ENCODE measurements around the gene JAKMIP1. TPM values are rescaled to one million over a fixed set of nuclear protein-coding genes. Genes with fewer than 3 reads are reported as not detected.
A peak's percentile ranks its signal among the peaks of the same experiment; 100 is the strongest.

JAKMIP1 gene
- polyA plus RNA-seq, 3 donors, result 0.08 TPM; not detected in 2

GRCh38 chr4:6054162-6054922, 146.0 kb downstream of the JAKMIP1 start:
- H3K4me1 ChIP-seq (ENCODE audit: control insufficient read depth in 1 of 2, insufficient read depth in 2 of 2, low read length in 2 of 2), result no peaks in the 10 kb centered on the region
- no peaks in the 10 kb centered on the region for H3K27me3 ChIP-seq (ENCODE audit: control insufficient read depth in 2 of 2, insufficient read depth in 2 of 2, low read length in 2 of 2)
- no peak overlapping the region for H2AFZ ChIP-seq (ENCODE audit: insufficient read depth, low read depth, low read length, poor library complexity, severe bottlenecking)
- no peak overlapping the region for H3K27ac ChIP-seq (ENCODE audit: low read depth in 1 of 2, low read length in 2 of 2)
- no peak overlapping the region for H3K4me2 ChIP-seq (replicated peaks; ENCODE audit: extremely low read depth, low read length, poor library complexity, severe bottlenecking)
- H3K9ac ChIP-seq (ENCODE audit: insufficient read depth, low read length, poor library complexity, severe bottlenecking), result no peak overlapping the region
- Mint-ChIP-seq H3K9me3 (peaks cover 17 to 27% (median 24%) of the 10 kb centered on the region in 7 donors), H3K36me3 (no peaks in the 10 kb centered on the region), H3K27ac (no peak overlapping the region), H3K4me1 (no peaks in the 10 kb centered on the region), H3K4me3 (no peak overlapping the region), H3K27me3 (ENCODE audit: low read depth in 3 of 3) (peaks cover 3 to 6% (median 4%) of the 10 kb centered on the region in 3 donors)
- no peaks in the 10 kb centered on the region for H3K79me2 ChIP-seq (ENCODE audit: insufficient read depth, low read length)
- no peaks in the 10 kb centered on the region for H3K36me3 ChIP-seq (replicated peaks in 1 of 2; ENCODE audit: control insufficient read depth in 1 of 2, insufficient read depth in 2 of 2, low read length in 2 of 2)
- H4K20me1 ChIP-seq (ENCODE audit: insufficient read depth, low read length), result no peaks in the 10 kb centered on the region
- peaks cover 30 to 33% of the 10 kb centered on the region in 2 donors for H3K9me3 ChIP-seq (replicated peaks in 1 of 2; ENCODE audit: control insufficient read depth in 1 of 2, insufficient read depth in 1 of 2, low read length in 2 of 2)
- WGBS (ENCODE audit: insufficient coverage), result 88% methylated on average over 15 of the region's 16 CpGs
- TF ChIP-seq CTCF (IDR thresholded peaks at IDR 0.05), result no peak
- intact Hi-C loops (cut with micrococcal nuclease), result no loop called here
- H3K4me3 ChIP-seq (replicated peaks in 1 of 3; ENCODE audit: low read depth in 2 of 3, low read length in 3 of 3), result no peak overlapping the region
- no peak for DNase-seq

GRCh38 chr4:6052679-6053078, 147.7 kb downstream of the JAKMIP1 start:
- Histone ChIP-seq H3K27me3 (ENCODE audit: control insufficient read depth in 2 of 2, insufficient read depth in 2 of 2, low read length in 2 of 2) (no peaks in the 10 kb centered on the region), H3K4me2 (replicated peaks; ENCODE audit: extremely low read depth, low read length, poor library complexity, severe bottlenecking) (no peak overlapping the region), H3K4me3 (replicated peaks in 1 of 3; ENCODE audit: low read depth in 2 of 3, low read length in 3 of 3) (no peak overlapping the region), H2AFZ (ENCODE audit: insufficient read depth, low read depth, low read length, poor library complexity, severe bottlenecking) (no peak overlapping the region), H3K9ac (ENCODE audit: insufficient read depth, low read length, poor library complexity, severe bottlenecking) (no peak overlapping the region), H3K36me3 (replicated peaks in 1 of 2; ENCODE audit: control insufficient read depth in 1 of 2, insufficient read depth in 2 of 2, low read length in 2 of 2) (no peaks in the 10 kb centered on the region), H3K27ac (ENCODE audit: low read depth in 1 of 2, low read length in 2 of 2) (no peak overlapping the region), H4K20me1 (ENCODE audit: insufficient read depth, low read length) (no peaks in the 10 kb centered on the region), H3K9me3 (replicated peaks in 1 of 2; ENCODE audit: control insufficient read depth in 1 of 2, insufficient read depth in 1 of 2, low read length in 2 of 2) (peaks cover 13 to 17% of the 10 kb centered on the region in 2 donors), H3K79me2 (ENCODE audit: insufficient read depth, low read length) (no peaks in the 10 kb centered on the region), H3K4me1 (ENCODE audit: control insufficient read depth in 1 of 2, insufficient read depth in 2 of 2, low read length in 2 of 2) (no peaks in the 10 kb centered on the region)
- Mint-ChIP-seq H3K9me3 (peaks cover 5 to 12% (median 8%) of the 10 kb centered on the region in 7 donors), H3K27ac (peak overlapping the region in 1 of 7 donors; percentile 37), H3K27me3 (ENCODE audit: low read depth in 3 of 3) (peaks cover 4 to 11% (median 5%) of the 10 kb centered on the region in 3 donors), H3K4me3 (no peak overlapping the region), H3K36me3 (no peaks in the 10 kb centered on the region), H3K4me1 (no peaks in the 10 kb centered on the region)
- WGBS (ENCODE audit: insufficient coverage), result 87% methylated on average over 5 of the region's 6 CpGs
- intact Hi-C loops (cut with micrococcal nuclease), result no loop called here
- no peak for DNase-seq
- TF ChIP-seq CTCF (IDR thresholded peaks at IDR 0.05), result no peak

Measured in CD14-positive monocyte (primary cell).